ENCODE results near the gene MICB. TPM values are rescaled to one million over a fixed set of nuclear protein-coding genes. Genes with fewer than 3 reads are reported as not detected.
"Not testable (repeated sequence)": the region's sequence is repeated elsewhere in the genome, so short reads cannot be mapped to it uniquely, and the experiment has no call there.

MICB gene
- polyA plus RNA-seq, 1 donor = 0.73 TPM

- peaks cover 57% of the 10 kb centered on the region for H3K27me3 ChIP-seq (ENCODE audit: control insufficient read depth, insufficient read depth, low read length)
- H3K36me3 ChIP-seq (ENCODE audit: control insufficient read depth, insufficient read depth, low read length); H3K27ac ChIP-seq (ENCODE audit: low read length); H3K4me3 ChIP-seq (ENCODE audit: low read length); DNase-seq; H3K4me1 ChIP-seq (ENCODE audit: control insufficient read depth, insufficient read depth, low read length); H3K9me3 ChIP-seq (ENCODE audit: control insufficient read depth, low read depth, low read length): not testable (repeated sequence)
- WGBS (ENCODE audit: insufficient coverage, low lambda C conversion rate) = no CpG with 5 or more reads among the region's 2 CpGs
Observed at GRCh38 chr6:31499648-31500047, 1.7 kb downstream of the MICB start.

DNA sequence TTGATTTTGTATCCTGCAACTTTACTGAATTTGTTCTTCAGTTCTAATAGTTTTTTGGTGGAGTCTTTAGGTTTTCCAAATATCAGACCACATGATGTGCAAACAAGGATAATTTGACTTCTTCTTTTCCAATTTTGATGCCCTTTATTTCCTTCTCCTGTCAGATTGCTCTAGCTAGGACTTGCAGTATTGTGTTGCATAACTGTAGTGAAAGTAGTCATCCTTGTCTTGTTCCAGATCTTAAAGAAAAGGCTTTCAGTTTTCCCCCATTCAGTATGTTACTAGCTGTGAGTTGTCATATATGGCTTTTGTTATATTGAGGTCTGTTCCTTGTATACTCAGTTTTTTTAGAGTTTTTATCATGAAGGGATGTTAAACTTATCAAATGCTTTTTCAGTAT is 4.6 kb downstream of the MICB start:
- H3K4me3 ChIP-seq (ENCODE audit: low read length) = no peak overlapping the region
- DNase-seq = no peak
- H3K27me3 ChIP-seq (ENCODE audit: control insufficient read depth, insufficient read depth, low read length) = peaks cover 47% of the 10 kb centered on the region
- H3K9me3 ChIP-seq (ENCODE audit: control insufficient read depth, low read depth, low read length) = peaks cover 6% of the 10 kb centered on the region
- peaks cover 4% of the 10 kb centered on the region for H3K4me1 ChIP-seq (ENCODE audit: control insufficient read depth, insufficient read depth, low read length)
- H3K27ac ChIP-seq (ENCODE audit: low read length) = no peak overlapping the region
- H3K36me3 ChIP-seq (ENCODE audit: control insufficient read depth, insufficient read depth, low read length) = no peaks in the 10 kb centered on the region

- DNase-seq; H3K27ac ChIP-seq (ENCODE audit: low read length); H3K9me3 ChIP-seq (ENCODE audit: control insufficient read depth, low read depth, low read length); H3K4me1 ChIP-seq (ENCODE audit: control insufficient read depth, insufficient read depth, low read length); H3K36me3 ChIP-seq (ENCODE audit: control insufficient read depth, insufficient read depth, low read length); H3K4me3 ChIP-seq (ENCODE audit: low read length): not testable (repeated sequence)
- H3K27me3 ChIP-seq (ENCODE audit: control insufficient read depth, insufficient read depth, low read length) = peaks cover 30% of the 10 kb centered on the region
- no CpG with 5 or more reads among the region's 2 CpGs for WGBS (ENCODE audit: insufficient coverage, low lambda C conversion rate)
Observed at GRCh38 chr6:31509036-31509435, 11.1 kb downstream of the MICB start.

- no peak for DNase-seq
- Histone ChIP-seq H3K4me1 (ENCODE audit: control insufficient read depth, insufficient read depth, low read length) (no peaks in the 10 kb centered on the region), H3K27me3 (ENCODE audit: control insufficient read depth, insufficient read depth, low read length) (peaks cover 27% of the 10 kb centered on the region), H3K9me3 (ENCODE audit: control insufficient read depth, low read depth, low read length) (no peaks in the 10 kb centered on the region), H3K36me3 (ENCODE audit: control insufficient read depth, insufficient read depth, low read length) (no peaks in the 10 kb centered on the region), H3K4me3 (ENCODE audit: low read length) (no peak overlapping the region), H3K27ac (ENCODE audit: low read length) (no peak overlapping the region)
- 73% methylated on average over 3 of the region's 4 CpGs for WGBS (ENCODE audit: insufficient coverage, low lambda C conversion rate)
Observed at GRCh38 chr6:31510007-31510406, 12.1 kb downstream of the MICB start.

- no peak overlapping the region for H3K4me3 ChIP-seq (ENCODE audit: low read length)
- H3K27ac ChIP-seq (ENCODE audit: low read length) = no peak overlapping the region
- no peaks in the 10 kb centered on the region for H3K36me3 ChIP-seq (ENCODE audit: control insufficient read depth, insufficient read depth, low read length)
- H3K4me1 ChIP-seq (ENCODE audit: control insufficient read depth, insufficient read depth, low read length) = no peaks in the 10 kb centered on the region
- H3K27me3 ChIP-seq (ENCODE audit: control insufficient read depth, insufficient read depth, low read length) = peaks cover 15% of the 10 kb centered on the region
- H3K9me3 ChIP-seq (ENCODE audit: control insufficient read depth, low read depth, low read length) = no peaks in the 10 kb centered on the region
- WGBS (ENCODE audit: insufficient coverage, low lambda C conversion rate) = no CpG with 5 or more reads among the region's 5 CpGs
- no peak for DNase-seq
Observed at GRCh38 chr6:31513456-31514165, 15.7 kb downstream of the MICB start.

- WGBS (ENCODE audit: insufficient coverage, low lambda C conversion rate) = no CpG with 5 or more reads among the region's 3 CpGs
- H3K27ac ChIP-seq (ENCODE audit: low read length) = no peak overlapping the region
- H3K4me1 ChIP-seq (ENCODE audit: control insufficient read depth, insufficient read depth, low read length) = no peaks in the 10 kb centered on the region
- no peaks in the 10 kb centered on the region for H3K36me3 ChIP-seq (ENCODE audit: control insufficient read depth, insufficient read depth, low read length)
- H3K9me3 ChIP-seq (ENCODE audit: control insufficient read depth, low read depth, low read length) = no peaks in the 10 kb centered on the region
- no peak for DNase-seq
- no peak overlapping the region for H3K4me3 ChIP-seq (ENCODE audit: low read length)
- H3K27me3 ChIP-seq (ENCODE audit: control insufficient read depth, insufficient read depth, low read length) = peaks cover 6% of the 10 kb centered on the region
Observed at GRCh38 chr6:31521835-31522234, 23.9 kb downstream of the MICB start.

GRCh38 chr6:31525553-31525931 is 27.6 kb downstream of the MICB start:
- Histone ChIP-seq H3K27ac (ENCODE audit: low read length) (no peak overlapping the region), H3K36me3 (ENCODE audit: control insufficient read depth, insufficient read depth, low read length) (peaks cover 12% of the 10 kb centered on the region), H3K4me3 (ENCODE audit: low read length) (no peak overlapping the region), H3K27me3 (ENCODE audit: control insufficient read depth, insufficient read depth, low read length) (peaks cover 2% of the 10 kb centered on the region), H3K9me3 (ENCODE audit: control insufficient read depth, low read depth, low read length) (no peaks in the 10 kb centered on the region), H3K4me1 (ENCODE audit: control insufficient read depth, insufficient read depth, low read length) (peaks cover 7% of the 10 kb centered on the region)
- WGBS (ENCODE audit: insufficient coverage, low lambda C conversion rate) = no CpG with 5 or more reads among the region's 8 CpGs
- DNase-seq = no peak

- Histone ChIP-seq H3K4me1 (ENCODE audit: control insufficient read depth, insufficient read depth, low read length) (peaks cover 7% of the 10 kb centered on the region), H3K27ac (ENCODE audit: low read length) (no peak overlapping the region), H3K4me3 (ENCODE audit: low read length) (no peak overlapping the region), H3K36me3 (ENCODE audit: control insufficient read depth, insufficient read depth, low read length) (peaks cover 17% of the 10 kb centered on the region), H3K27me3 (ENCODE audit: control insufficient read depth, insufficient read depth, low read length) (peaks cover 2% of the 10 kb centered on the region), H3K9me3 (ENCODE audit: control insufficient read depth, low read depth, low read length) (no peaks in the 10 kb centered on the region)
- DNase-seq = no peak
- 80% methylated on average over 1 of the region's 4 CpGs for WGBS (ENCODE audit: insufficient coverage, low lambda C conversion rate)
Observed at GRCh38 chr6:31525932-31526591, 28.1 kb downstream of the MICB start.

DNA sequence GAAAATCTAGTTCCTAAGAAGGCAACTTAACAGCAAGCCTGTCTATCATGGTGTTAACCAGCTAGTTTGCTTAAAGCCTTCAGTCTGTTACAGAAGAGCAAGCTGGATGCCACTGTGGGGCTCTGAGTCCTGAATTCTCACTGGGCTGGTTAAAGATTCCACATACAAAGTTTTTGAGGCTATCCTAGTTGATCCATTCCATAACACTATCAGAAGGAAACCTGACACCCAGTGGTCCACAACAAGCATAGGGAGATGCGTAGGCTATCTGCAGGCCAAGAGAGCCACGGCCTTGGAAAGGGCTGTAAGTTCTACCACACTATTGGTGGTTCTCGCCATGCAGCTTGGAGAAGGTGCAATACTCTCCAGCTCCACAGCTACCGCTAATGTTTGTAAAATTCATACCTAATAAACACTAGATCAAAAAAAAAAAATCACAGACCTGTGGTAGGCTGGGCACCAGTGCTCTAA is 30.4 kb downstream of the MICB start:
- no peak for DNase-seq
- Histone ChIP-seq H3K4me1 (ENCODE audit: control insufficient read depth, insufficient read depth, low read length) (peaks cover 7% of the 10 kb centered on the region), H3K27ac (ENCODE audit: low read length) (no peak overlapping the region), H3K27me3 (ENCODE audit: control insufficient read depth, insufficient read depth, low read length) (no peaks in the 10 kb centered on the region), H3K36me3 (ENCODE audit: control insufficient read depth, insufficient read depth, low read length) (peaks cover 40% of the 10 kb centered on the region), H3K9me3 (ENCODE audit: control insufficient read depth, low read depth, low read length) (no peaks in the 10 kb centered on the region), H3K4me3 (ENCODE audit: low read length) (no peak overlapping the region)
- WGBS (ENCODE audit: insufficient coverage, low lambda C conversion rate) = 75% methylated on average over 1 of the region's 4 CpGs

- DNase-seq = no peak
- H3K4me3 ChIP-seq (ENCODE audit: low read length) = no peak within 1 kb of the TSS
- H3K27me3 ChIP-seq (ENCODE audit: control insufficient read depth, insufficient read depth, low read length) = no peaks in the 10 kb centered on the region
- peaks cover 7% of the 10 kb centered on the region for H3K4me1 ChIP-seq (ENCODE audit: control insufficient read depth, insufficient read depth, low read length)
- no CpG with 5 or more reads among the region's 7 CpGs for WGBS (ENCODE audit: insufficient coverage, low lambda C conversion rate)
- peaks cover 45% of the 10 kb centered on the region for H3K36me3 ChIP-seq (ENCODE audit: control insufficient read depth, insufficient read depth, low read length)
- no peaks in the 10 kb centered on the region for H3K9me3 ChIP-seq (ENCODE audit: control insufficient read depth, low read depth, low read length)
- no peak within 1 kb of the TSS for H3K27ac ChIP-seq (ENCODE audit: low read length)
Observed at GRCh38 chr6:31528821-31529328, 30.9 kb downstream of the MICB start, which contains the start of gene MCCD1. Gene MCCD1, plus strand, starts transcription at chr6:31528962. Its CDS starts 53 bp downstream, at chr6:31529015.
